Keratinocyte (primary cell): ENCODE measurements around the gene ACOT4. TPM values are rescaled to one million over a fixed set of nuclear protein-coding genes. Genes with fewer than 3 reads are reported as not detected.

Experiments
- DNase-seq: peaks from one replicate; pipeline ENCODE4 v3.0.0-alpha.2; 2011; ENCODE audit warnings: low read depth, missing footprints, low spot score
- FAIRE-seq: peaks from 2 replicates; lab custom pipeline; 2011; peaks lifted over from hg19 to GRCh38; lab: Jason Lieb, UNC
- H2AFZ ChIP-seq: 2 replicates; pipeline ENCODE4 v1.6.0; 2012; ENCODE audit warnings: low read length, control low read depth, inconsistent platforms; ENCODE audit not compliant: control insufficient read depth
- H3K27ac ChIP-seq: 2 replicates; pipeline ENCODE4 v1.5.1; 2011; ENCODE audit warnings: low read length; ENCODE audit not compliant: control insufficient read depth, insufficient read depth
- H3K27me3 ChIP-seq: 3 replicates; pipeline ENCODE4 v1.6.0; 2011; ENCODE audit warnings: low read length; ENCODE audit not compliant: control insufficient read depth, insufficient read depth; ENCODE audit errors: extremely low read depth
- H3K36me3 ChIP-seq, 2 experiments: 2 replicates in 1 of 2; 3 replicates in 1 of 2; pipeline ENCODE4 v1.5.1; 2011; ENCODE audit warnings: low read length in 2 of 2, mild to moderate bottlenecking in 1 of 2; ENCODE audit not compliant: control insufficient read depth in 2 of 2, insufficient read depth in 2 of 2; ENCODE audit errors: extremely low read depth in 1 of 2
- H3K4me1 ChIP-seq: 3 replicates; pipeline ENCODE4 v1.5.1; 2011; ENCODE audit warnings: low read length; ENCODE audit not compliant: control insufficient read depth, insufficient read depth; ENCODE audit errors: extremely low read depth
- H3K4me2 ChIP-seq: 3 replicates; pipeline ENCODE4 v1.6.0; 2011; ENCODE audit warnings: low read depth, low read length; ENCODE audit not compliant: control insufficient read depth, insufficient read depth; ENCODE audit errors: extremely low read depth
- H3K4me3 ChIP-seq, 3 experiments: fragments of 200-600 bp in 1 of 3; sonication (generic) in 1 of 3; 2 replicates in 2 of 3; 3 replicates in 1 of 3; pipeline ENCODE4 v1.5.1; 2011 to 2016; ENCODE audit warnings: low read length in 3 of 3, mild to moderate bottlenecking in 3 of 3, control low read depth in 2 of 3, inconsistent platforms in 1 of 3, low read depth in 1 of 3, mixed read lengths in 1 of 3, mixed run types in 1 of 3, moderate library complexity in 1 of 3; ENCODE audit not compliant: control insufficient read depth in 2 of 3, insufficient read depth in 2 of 3; ENCODE audit errors: extremely low read depth in 1 of 3
- H3K79me2 ChIP-seq: 2 replicates; pipeline ENCODE4 v1.6.0; 2012; ENCODE audit warnings: low read length; ENCODE audit not compliant: control insufficient read depth, insufficient read depth
- H3K9ac ChIP-seq: 3 replicates; pipeline ENCODE4 v1.6.0; 2011; ENCODE audit warnings: low read length; ENCODE audit not compliant: control insufficient read depth, insufficient read depth; ENCODE audit errors: extremely low read depth
- H3K9me1 ChIP-seq: 3 replicates; pipeline ENCODE4 v1.6.0; 2011; ENCODE audit warnings: low read length; ENCODE audit not compliant: control insufficient read depth, insufficient read depth; ENCODE audit errors: extremely low read depth
- H3K9me3 ChIP-seq: 2 replicates; pipeline ENCODE4 v1.5.1; 2012; ENCODE audit warnings: low read depth, low read length; ENCODE audit not compliant: control insufficient read depth
- H4K20me1 ChIP-seq: 3 replicates; pipeline ENCODE4 v1.6.0; 2011; ENCODE audit warnings: low read length; ENCODE audit not compliant: control insufficient read depth, insufficient read depth; ENCODE audit errors: extremely low read depth
- EZH2 ChIP-seq: IDR thresholded peaks from one replicate; pipeline ENCODE4 v1.6.1; 2012; ENCODE audit warnings: inconsistent platforms, mild to moderate bottlenecking, low read length, moderate library complexity
- dilution Hi-C: fragments of 300-500 bp; cut with MboI; formaldehyde crosslinking; loops from one replicate; pipeline ENCODE4 v1.7.0; 2020; ENCODE audit warnings: low sequenced_read_pairs; ENCODE audit not compliant: extremely low pct_ligation_motif_present
- polyA plus RNA-seq, 5 experiments: library from polyadenylated mRNA; depleted of rRNA in 3 of 5; stranded (reverse) in 3 of 5; stranded (forward) in 1 of 5; unstranded in 1 of 5; fragments of >200 nt; gene quantifications; 1 replicate in 1 of 5; 2 replicates in 3 of 5; 3 replicates in 1 of 5; pipeline versions ENCODE4 v1.2.1 to v1.2.3, GENCODE V29; 2011 to 2012; ENCODE audit warnings: missing spikeins in 2 of 5, low read depth in 1 of 5, low replicate concordance in 1 of 5
- TF ChIP-seq, protein P1 (sequence below), 3 experiments: IDR thresholded peaks in 1 of 3; conservative IDR thresholded peaks in 1 of 3; optimal IDR thresholded peaks in 1 of 3; 2 replicates in 2 of 3; 3 replicates in 1 of 3; pipeline versions ENCODE3 to v1.5.1; 2011; ENCODE audit warnings: low read length in 3 of 3, mild to moderate bottlenecking in 3 of 3, moderate library complexity in 2 of 3, control low read depth in 1 of 3, inconsistent platforms in 1 of 3; ENCODE audit not compliant: insufficient read depth in 2 of 3; ENCODE audit errors: extremely low read depth in 1 of 3

ACOT4 gene
- polyA plus RNA-seq, 1 donor (not counting 4 experiments of a cell fraction or from before 2014, with no cell fraction given): 0.29 TPM

GRCh38 chr14:73607241-73607640 is 15.6 kb downstream of the ACOT4 start:
- no peak for FAIRE-seq

GRCh38 chr14:73610687-73611086 is 19.0 kb downstream of the ACOT4 start:
- Histone ChIP-seq H4K20me1 (no peaks in the 10 kb centered on the region), H3K9me1 (no peaks in the 10 kb centered on the region), H3K79me2 (no peaks in the 10 kb centered on the region), H3K27ac (no peak overlapping the region), H3K36me3 (no peaks in the 10 kb centered on the region), H3K9me3 (no peaks in the 10 kb centered on the region), H3K9ac (no peak overlapping the region), H3K4me1 (peaks cover under 1% of the 10 kb centered on the region), H3K4me2 (no peak overlapping the region), H3K4me3 (no peak overlapping the region), H3K27me3 (no peaks in the 10 kb centered on the region), H2AFZ (no peak overlapping the region)
- dilution Hi-C loops: no loop called here
- FAIRE-seq (no peak), DNase-seq (no peak)
- TF ChIP-seq, protein P1, sequence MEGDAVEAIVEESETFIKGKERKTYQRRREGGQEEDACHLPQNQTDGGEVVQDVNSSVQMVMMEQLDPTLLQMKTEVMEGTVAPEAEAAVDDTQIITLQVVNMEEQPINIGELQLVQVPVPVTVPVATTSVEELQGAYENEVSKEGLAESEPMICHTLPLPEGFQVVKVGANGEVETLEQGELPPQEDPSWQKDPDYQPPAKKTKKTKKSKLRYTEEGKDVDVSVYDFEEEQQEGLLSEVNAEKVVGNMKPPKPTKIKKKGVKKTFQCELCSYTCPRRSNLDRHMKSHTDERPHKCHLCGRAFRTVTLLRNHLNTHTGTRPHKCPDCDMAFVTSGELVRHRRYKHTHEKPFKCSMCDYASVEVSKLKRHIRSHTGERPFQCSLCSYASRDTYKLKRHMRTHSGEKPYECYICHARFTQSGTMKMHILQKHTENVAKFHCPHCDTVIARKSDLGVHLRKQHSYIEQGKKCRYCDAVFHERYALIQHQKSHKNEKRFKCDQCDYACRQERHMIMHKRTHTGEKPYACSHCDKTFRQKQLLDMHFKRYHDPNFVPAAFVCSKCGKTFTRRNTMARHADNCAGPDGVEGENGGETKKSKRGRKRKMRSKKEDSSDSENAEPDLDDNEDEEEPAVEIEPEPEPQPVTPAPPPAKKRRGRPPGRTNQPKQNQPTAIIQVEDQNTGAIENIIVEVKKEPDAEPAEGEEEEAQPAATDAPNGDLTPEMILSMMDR (optimal IDR thresholded peaks at IDR 0.05 in 1 of 3, IDR thresholded peaks at IDR 0.05 in 1 of 3, conservative IDR thresholded peaks at IDR 0.05 in 1 of 3; ENCODE audit: extremely low read depth in 1 of 3, insufficient read depth in 2 of 3, low read length in 3 of 3): no peak
- no peak for TF ChIP-seq EZH2

More at GRCh38 chr14:73607241-73607640, 15.6 kb downstream of the ACOT4 start:
- Histone ChIP-seq H3K27ac (no peak overlapping the region), H3K9me1 (no peaks in the 10 kb centered on the region), H3K36me3 (no peaks in the 10 kb centered on the region), H3K9me3 (no peaks in the 10 kb centered on the region), H3K9ac (no peak overlapping the region), H3K27me3 (no peaks in the 10 kb centered on the region), H3K4me3 (no peak overlapping the region), H3K79me2 (no peaks in the 10 kb centered on the region), H2AFZ (no peak overlapping the region), H3K4me2 (no peak overlapping the region), H4K20me1 (no peaks in the 10 kb centered on the region), H3K4me1 (peaks cover 5% of the 10 kb centered on the region)
- DNase-seq: no peak
- TF ChIP-seq EZH2: no peak
- TF ChIP-seq, protein P1 (optimal IDR thresholded peaks at IDR 0.05 in 1 of 3, IDR thresholded peaks at IDR 0.05 in 1 of 3, conservative IDR thresholded peaks at IDR 0.05 in 1 of 3; ENCODE audit: extremely low read depth in 1 of 3, insufficient read depth in 2 of 3, low read length in 3 of 3): no peak
- dilution Hi-C loops: no loop called here
